Measurements from ENCODE around the gene IMP4. TPM values are rescaled to one million over a fixed set of nuclear protein-coding genes. Genes with fewer than 3 reads are reported as not detected.

The IMP4 gene
- total and polyA plus RNA-seq, 10 of the 15 experiments (the other 5 are each of a cell fraction or from before 2014, with no cell fraction given), result 41.4 to 242 (median 166) TPM

DNA sequence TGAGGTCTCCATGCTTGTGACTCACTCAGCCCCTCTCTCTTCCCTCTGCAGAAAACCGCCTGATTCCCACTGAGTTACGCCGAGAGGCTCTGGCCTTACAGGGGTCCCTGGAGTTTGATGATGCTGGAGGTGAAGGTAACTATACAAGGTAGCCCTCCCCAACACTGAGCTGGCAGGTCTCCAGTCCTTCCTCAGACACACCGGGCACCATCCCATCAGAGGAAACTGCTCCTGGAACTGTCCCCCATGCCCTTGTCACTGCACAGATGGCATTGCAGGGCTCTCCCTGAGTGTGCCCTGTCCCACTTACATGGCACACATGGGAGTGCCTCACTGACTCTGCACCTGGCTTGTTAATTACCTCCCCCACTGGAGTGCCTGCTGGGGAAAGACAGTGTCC, 1.9 kb downstream of the IMP4 start:
- no peak for ATAC-seq
- no peak overlapping the region for H2AFZ ChIP-seq (ENCODE audit: control insufficient read depth, low read depth, low read length)
- TF ChIP-seq EED (IDR thresholded peaks at IDR 0.05; ENCODE audit: low read depth), result no peak
- TF ChIP-seq E2F8 (IDR thresholded peaks at IDR 0.05; ENCODE audit: low read depth, partially characterized antibody), result no peak
- no peak for TF ChIP-seq ASH2L (IDR thresholded peaks at IDR 0.05; ENCODE audit: borderline replicate concordance, low read depth)
- TF ChIP-seq CHD4 (IDR thresholded peaks at IDR 0.05), result no peak
- no peak for TF ChIP-seq ZBED1 (IDR thresholded peaks at IDR 0.05; ENCODE audit: borderline replicate concordance)
- TF ChIP-seq MTA3 (IDR thresholded peaks at IDR 0.05; ENCODE audit: borderline replicate concordance, low read length), result no peak
- no peak for TF ChIP-seq SUZ12 (IDR thresholded peaks at IDR 0.05; ENCODE audit: unreplicated experiment)
- TF ChIP-seq RCOR1 (conservative IDR thresholded peaks at IDR 0.05; ENCODE audit: low read depth, low read length), result no peak
- no peak for TF ChIP-seq REST (IDR thresholded peaks at IDR 0.05; ENCODE audit: low read depth, low read length)
- no peak for TF ChIP-seq TCF7 (IDR thresholded peaks at IDR 0.05; ENCODE audit: borderline replicate concordance)
- TF ChIP-seq RFX5 (IDR thresholded peaks at IDR 0.05; ENCODE audit: low read depth, low read length), result no peak
- no peak for TF ChIP-seq MTA2 (IDR thresholded peaks at IDR 0.05; ENCODE audit: low read depth)
- TF ChIP-seq MEF2B (IDR thresholded peaks at IDR 0.05; ENCODE audit: partially characterized antibody, poor library complexity, severe bottlenecking), result no peak
- H3K36me3 ChIP-seq (ENCODE audit: control insufficient read depth in 2 of 2, insufficient read depth in 2 of 2, low read length in 1 of 2), result peaks cover 19 to 22% of the 10 kb centered on the region in 2 experiments
- peaks cover 23% of the 10 kb centered on the region for H3K4me1 ChIP-seq (ENCODE audit: control insufficient read depth, insufficient read depth, low read length)
- H3K27me3 ChIP-seq (replicated peaks in 1 of 2; ENCODE audit: control insufficient read depth in 2 of 2, insufficient read depth in 2 of 2, low read length in 1 of 2), result no peaks in the 10 kb centered on the region
- in situ Hi-C loops (cut with MboI), result loop anchor here (25.0 kb wide), 1 partner anchor 1468 kb away; no protein-coding TSS in a partner anchor
- intact Hi-C loops (cut with micrococcal nuclease; ENCODE audit: unreplicated experiment), result loop anchor here (10.0 kb wide), 1 partner anchor 760 kb away; the partner anchor contains the start of gene PLEKHB2
- H4K20me1 ChIP-seq (ENCODE audit: control insufficient read depth, insufficient read depth), result no peaks in the 10 kb centered on the region
- FAIRE-seq, result no peak
- no peak overlapping the region for H3K4me2 ChIP-seq (ENCODE audit: control insufficient read depth, insufficient read depth)
- DNase-seq (ENCODE audit: low read depth, low spot score), result no peak
- 100% methylated on average over 4 of the region's 4 CpGs for WGBS (ENCODE audit: insufficient coverage, insufficient replicate concordance, low lambda C conversion rate, missing lambda C conversion rate)
- SMC1A ChIA-PET (ENCODE audit: uncharacterized antibody, unreplicated experiment), result no interaction called here
- H3K79me2 ChIP-seq (ENCODE audit: control insufficient read depth, insufficient read depth, low read length), result peaks cover 26% of the 10 kb centered on the region
- RAD21 ChIA-PET (ENCODE audit: unreplicated experiment), result interaction anchor here (5.0 kb wide), 1 partner anchor 29 kb away, joined by 34 read pairs; no protein-coding TSS in a partner anchor
- CTCF ChIA-PET, result interaction anchor here (1.0 kb wide), 1 partner anchor 28 kb away, joined by 7 read pairs; no protein-coding TSS in a partner anchor
- no TSS peak for BruUV-seq (replicated peaks)
- H3K9ac ChIP-seq (ENCODE audit: control insufficient read depth, insufficient read depth, low read length), result no peak overlapping the region
- H3K9me3 ChIP-seq (replicated peaks; ENCODE audit: control insufficient read depth, insufficient read depth, low read length), result no peaks in the 10 kb centered on the region
- H3K27ac ChIP-seq (ENCODE audit: control insufficient read depth, insufficient read depth), result no peak overlapping the region
- peak overlapping the region; percentile 67 for H3K4me3 ChIP-seq
- POLR2A ChIA-PET, result interaction anchor here (1.3 kb wide), 1 partner anchor 28 kb away, joined by 3 read pairs; no protein-coding TSS in a partner anchor

All from GM12878 (cell line).